ENCODE results near the gene CFI.

- TF ChIP-seq CTCF (IDR thresholded peaks at IDR 0.05), result no peak
- TF ChIP-seq POLR2A (IDR thresholded peaks at IDR 0.05), result no peak
Measured at GRCh38 chr4:109699553-109700225, 102.1 kb downstream of the CFI start.

Data from suprapubic skin (tissue), 3 donors.